Ishikawa (cell line): ENCODE data around the gene SPOCK1.

ENCODE experiments used
- CEBPB ChIP-seq: IDR thresholded peaks from 2 replicates; pipeline ENCODE4 v1.6.1; 2012
- CREB1 ChIP-seq: IDR thresholded peaks from 2 replicates; pipeline ENCODE4 v1.6.1; 2012; ENCODE audit warnings: low read depth
- EGR1 ChIP-seq: IDR thresholded peaks from 2 replicates; pipeline ENCODE4 v1.6.1; 2012
- EP300 ChIP-seq: IDR thresholded peaks from 2 replicates; pipeline ENCODE4 v1.6.1; 2012; ENCODE audit warnings: borderline replicate concordance
- FOXM1 ChIP-seq: IDR thresholded peaks from 2 replicates; pipeline ENCODE4 v1.6.1; 2012; ENCODE audit warnings: low read depth, borderline replicate concordance
- NFIC ChIP-seq: IDR thresholded peaks from 2 replicates; pipeline ENCODE4 v1.6.1; 2012
- RAD21 ChIP-seq: IDR thresholded peaks from 2 replicates; pipeline ENCODE4 v1.6.1; 2012; ENCODE audit warnings: low read depth
- TAF1 ChIP-seq: IDR thresholded peaks from 2 replicates; pipeline ENCODE4 v1.6.1; 2012; ENCODE audit warnings: low read depth, mild to moderate bottlenecking
- TCF12 ChIP-seq: IDR thresholded peaks from 2 replicates; pipeline ENCODE4 v1.6.1; 2012; ENCODE audit warnings: low read depth
- TEAD4 ChIP-seq: IDR thresholded peaks from 2 replicates; pipeline ENCODE4 v1.6.1; 2012
- YY1 ChIP-seq: IDR thresholded peaks from 2 replicates; pipeline ENCODE4 v1.6.1; 2012; ENCODE audit warnings: low read depth
- ZBTB7A ChIP-seq: IDR thresholded peaks from 2 replicates; pipeline ENCODE4 v1.6.1; 2012; ENCODE audit warnings: low read depth
- TF ChIP-seq, protein P1 (sequence below): IDR thresholded peaks from 2 replicates; pipeline ENCODE4 v1.6.1; 2012
- TF ChIP-seq, protein P2 (sequence below): IDR thresholded peaks from 2 replicates; pipeline ENCODE4 v1.6.1; 2012; ENCODE audit warnings: low read depth, mild to moderate bottlenecking

SPOCK1 gene

DNA sequence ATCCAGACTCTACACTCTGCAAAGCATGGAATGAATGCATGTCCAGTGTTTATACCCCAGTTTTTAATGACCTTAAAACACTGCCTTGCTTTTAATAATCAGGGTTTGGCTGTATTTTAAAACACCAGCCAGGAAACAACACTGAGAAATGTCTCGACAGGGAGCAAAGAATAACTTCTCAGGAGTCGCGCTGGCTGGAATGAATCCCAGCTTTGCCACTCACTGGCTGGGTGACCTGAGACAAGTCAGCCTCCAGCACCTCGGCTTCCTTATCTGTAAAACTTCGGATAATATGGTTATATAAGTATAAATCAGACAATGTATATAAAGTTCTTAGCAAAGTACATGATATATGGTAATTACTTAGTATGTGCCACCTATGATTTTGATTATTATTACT lies 505.0 kb downstream of the SPOCK1 start:
- TF ChIP-seq, protein P1, sequence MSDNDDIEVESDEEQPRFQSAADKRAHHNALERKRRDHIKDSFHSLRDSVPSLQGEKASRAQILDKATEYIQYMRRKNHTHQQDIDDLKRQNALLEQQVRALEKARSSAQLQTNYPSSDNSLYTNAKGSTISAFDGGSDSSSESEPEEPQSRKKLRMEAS: no peak
- no peak for TF ChIP-seq FOXM1
- TF ChIP-seq YY1: no peak
- TF ChIP-seq, protein P2, sequence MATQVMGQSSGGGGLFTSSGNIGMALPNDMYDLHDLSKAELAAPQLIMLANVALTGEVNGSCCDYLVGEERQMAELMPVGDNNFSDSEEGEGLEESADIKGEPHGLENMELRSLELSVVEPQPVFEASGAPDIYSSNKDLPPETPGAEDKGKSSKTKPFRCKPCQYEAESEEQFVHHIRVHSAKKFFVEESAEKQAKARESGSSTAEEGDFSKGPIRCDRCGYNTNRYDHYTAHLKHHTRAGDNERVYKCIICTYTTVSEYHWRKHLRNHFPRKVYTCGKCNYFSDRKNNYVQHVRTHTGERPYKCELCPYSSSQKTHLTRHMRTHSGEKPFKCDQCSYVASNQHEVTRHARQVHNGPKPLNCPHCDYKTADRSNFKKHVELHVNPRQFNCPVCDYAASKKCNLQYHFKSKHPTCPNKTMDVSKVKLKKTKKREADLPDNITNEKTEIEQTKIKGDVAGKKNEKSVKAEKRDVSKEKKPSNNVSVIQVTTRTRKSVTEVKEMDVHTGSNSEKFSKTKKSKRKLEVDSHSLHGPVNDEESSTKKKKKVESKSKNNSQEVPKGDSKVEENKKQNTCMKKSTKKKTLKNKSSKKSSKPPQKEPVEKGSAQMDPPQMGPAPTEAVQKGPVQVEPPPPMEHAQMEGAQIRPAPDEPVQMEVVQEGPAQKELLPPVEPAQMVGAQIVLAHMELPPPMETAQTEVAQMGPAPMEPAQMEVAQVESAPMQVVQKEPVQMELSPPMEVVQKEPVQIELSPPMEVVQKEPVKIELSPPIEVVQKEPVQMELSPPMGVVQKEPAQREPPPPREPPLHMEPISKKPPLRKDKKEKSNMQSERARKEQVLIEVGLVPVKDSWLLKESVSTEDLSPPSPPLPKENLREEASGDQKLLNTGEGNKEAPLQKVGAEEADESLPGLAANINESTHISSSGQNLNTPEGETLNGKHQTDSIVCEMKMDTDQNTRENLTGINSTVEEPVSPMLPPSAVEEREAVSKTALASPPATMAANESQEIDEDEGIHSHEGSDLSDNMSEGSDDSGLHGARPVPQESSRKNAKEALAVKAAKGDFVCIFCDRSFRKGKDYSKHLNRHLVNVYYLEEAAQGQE: no peak
- TF ChIP-seq RAD21: no peak

DNA sequence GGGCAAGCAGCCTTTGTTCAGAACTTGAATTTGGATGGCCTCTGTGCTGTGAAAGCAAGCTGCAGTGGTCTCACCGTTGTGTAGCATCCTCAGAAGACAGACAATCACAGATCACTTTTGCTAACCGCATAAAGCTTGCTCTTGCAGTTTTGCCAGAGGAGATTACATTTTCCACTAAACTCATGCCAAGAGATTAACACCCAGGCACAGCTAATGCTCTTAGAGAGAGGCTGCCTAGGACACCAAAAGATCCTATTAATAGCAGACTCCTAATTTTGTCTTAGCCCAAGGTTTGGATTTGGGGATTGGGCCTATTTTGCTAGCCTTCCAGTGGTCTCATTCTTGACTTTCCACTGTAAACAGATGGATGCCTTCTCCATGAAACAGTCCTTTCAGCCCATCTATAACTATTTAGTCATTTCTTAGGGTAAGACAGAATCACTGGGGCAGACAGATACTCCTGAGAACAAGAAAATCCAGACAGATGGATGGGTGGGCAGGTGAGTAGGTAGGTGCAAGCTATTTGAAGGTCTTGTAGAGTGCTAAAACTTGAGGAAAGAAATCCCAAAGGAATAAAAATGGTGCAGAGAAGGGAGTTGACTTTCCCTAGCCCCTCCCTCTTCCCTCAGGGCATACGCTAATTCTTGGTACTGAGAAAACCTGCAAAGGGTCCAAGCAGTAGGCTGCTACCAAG lies 506.2 kb downstream of the SPOCK1 start:
- TF ChIP-seq RAD21: no peak
- no peak for TF ChIP-seq CEBPB
- no peak for TF ChIP-seq TCF12
- no peak for TF ChIP-seq EP300
- TF ChIP-seq CREB1: no peak
- TF ChIP-seq TAF1: no peak
- TF ChIP-seq NFIC: no peak
- TF ChIP-seq, protein P2: no peak

DNA sequence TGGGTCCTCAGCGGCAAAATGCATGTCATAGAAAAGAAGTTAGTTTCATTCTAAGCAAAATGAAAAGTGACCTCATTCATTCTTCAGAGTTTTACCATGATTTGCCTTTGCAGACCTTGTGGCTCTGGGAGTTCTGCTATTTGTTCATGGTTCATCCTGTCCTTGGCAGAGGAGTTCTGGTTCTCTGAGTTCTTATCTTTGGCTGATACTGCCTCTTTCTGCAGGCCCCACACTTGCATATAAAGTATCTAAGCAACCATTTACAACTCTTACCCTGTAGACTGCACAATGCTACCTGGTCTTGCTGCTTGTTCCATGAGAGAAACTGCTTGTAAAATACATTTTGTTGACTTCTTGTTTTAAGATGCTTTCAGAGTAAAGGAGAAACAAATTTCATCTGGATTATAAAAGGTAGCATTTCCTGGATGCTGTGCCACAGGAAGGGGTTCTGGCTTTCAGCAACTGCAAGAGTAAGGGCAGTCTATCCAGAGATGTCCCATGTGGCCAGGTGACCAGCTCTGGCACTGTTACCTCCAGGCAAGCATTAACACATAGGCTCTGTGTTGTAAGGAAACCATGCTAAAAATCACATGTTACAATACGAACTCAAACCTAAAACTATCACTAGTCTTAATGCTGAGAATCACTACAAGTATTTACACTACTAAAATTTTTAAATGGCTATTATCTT lies 513.2 kb downstream of the SPOCK1 start:
- TF ChIP-seq EGR1: no peak
- no peak for TF ChIP-seq TEAD4
- no peak for TF ChIP-seq CREB1
- TF ChIP-seq CEBPB: no peak
- TF ChIP-seq, protein P1: no peak

DNA sequence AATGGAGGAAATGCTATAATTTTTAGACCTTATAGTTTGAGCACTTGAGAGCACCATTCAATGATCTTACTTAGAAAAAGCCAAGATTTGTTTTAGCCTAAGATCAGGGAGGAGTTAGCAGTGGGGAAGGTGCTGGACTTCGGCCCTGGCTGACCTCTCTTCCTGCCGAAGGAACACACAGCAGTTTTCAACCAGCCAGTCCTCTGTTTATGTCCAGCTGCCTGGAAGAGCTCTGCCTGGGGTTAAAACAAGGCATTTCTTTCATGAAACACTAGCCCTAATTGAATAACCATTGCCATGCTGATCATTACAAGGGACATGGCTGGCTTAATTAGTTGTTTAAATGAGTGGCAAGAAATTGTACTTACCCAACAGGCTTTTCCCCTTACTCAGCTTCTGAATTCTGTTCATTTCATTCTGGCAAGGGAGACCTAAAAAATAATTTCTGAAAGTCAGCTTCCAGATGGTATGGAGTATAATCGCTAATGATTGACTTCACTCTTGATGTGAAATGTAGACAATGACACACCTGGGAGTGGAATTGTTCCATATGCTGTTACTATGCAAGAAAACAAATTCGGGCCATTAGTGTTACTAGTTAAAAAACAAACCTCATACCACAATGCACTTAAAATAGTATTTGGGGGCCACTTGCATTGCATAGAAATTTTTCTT lies 514.2 kb downstream of the SPOCK1 start:
- TF ChIP-seq NFIC (no peak), CREB1 (no peak), FOXM1 (no peak), TAF1 (no peak)
- TF ChIP-seq, protein P2: no peak

DNA sequence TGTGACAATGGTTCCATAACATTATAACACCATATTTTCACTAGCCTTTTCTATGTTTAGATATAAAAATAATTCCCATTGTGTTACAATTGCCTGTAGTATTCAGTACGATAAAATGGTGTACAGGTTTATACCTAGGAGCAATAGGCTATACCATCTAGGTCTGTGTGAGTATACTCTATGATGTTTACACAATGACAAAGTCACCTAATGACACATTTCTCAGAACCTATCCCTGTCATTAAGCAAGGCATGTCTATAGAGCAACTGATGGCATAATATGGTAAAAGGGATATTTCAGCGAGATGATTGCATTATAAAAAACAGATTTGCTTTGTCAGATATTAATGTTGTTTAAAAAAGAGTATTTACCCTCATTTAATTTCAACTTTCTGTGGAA lies 517.2 kb downstream of the SPOCK1 start:
- TF ChIP-seq, protein P2: no peak
- TF ChIP-seq CEBPB (no peak), TEAD4 (no peak), CREB1 (no peak), EGR1 (no peak), NFIC (no peak), TCF12 (no peak), YY1 (no peak), TAF1 (no peak), ZBTB7A (no peak)
